Fibroblast of mammary gland (primary cell): ENCODE measurements around the gene ZRANB3.
"Not testable (repeated sequence)": the region's sequence is repeated elsewhere in the genome, so short reads cannot be mapped to it uniquely, and the experiment has no call there.

ENCODE experiments used
- DNase-seq: peaks from one replicate; pipeline ENCODE4 v3.0.0-alpha.2; 2010; ENCODE audit warnings: low read depth
- H3K4me3 ChIP-seq: 2 replicates; pipeline ENCODE4 v1.5.1; 2011; ENCODE audit warnings: low read depth, mild to moderate bottlenecking, low read length, moderate library complexity; ENCODE audit not compliant: control insufficient read depth
- CTCF ChIP-seq: conservative IDR thresholded peaks from 2 replicates; pipeline ENCODE4 v1.5.1; 2011; ENCODE audit warnings: low read depth, low read length, inconsistent platforms; ENCODE audit not compliant: control insufficient read depth, insufficient read depth

ZRANB3 gene

DNA sequence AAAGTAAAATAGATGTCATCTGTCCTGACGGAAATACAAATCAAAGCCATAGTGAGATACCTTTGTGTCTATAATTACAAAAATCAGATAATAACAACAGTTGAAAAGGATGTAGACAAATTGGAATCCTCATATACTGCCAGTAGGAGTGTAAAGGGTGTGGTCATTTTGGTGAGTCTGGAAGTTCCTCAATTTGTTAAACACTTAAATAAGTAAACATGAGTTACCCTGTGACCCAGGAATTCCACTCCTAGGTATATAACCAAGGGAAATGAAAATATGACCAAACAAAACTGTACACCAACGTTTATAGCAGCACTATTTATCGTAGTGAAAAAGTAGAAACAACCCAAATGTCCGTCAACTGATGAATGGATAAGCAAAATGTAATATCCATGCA lies 24.3 kb upstream of the ZRANB3 start:
- TF ChIP-seq CTCF = no peak
- DNase-seq = no peak
- no peak overlapping the region for H3K4me3 ChIP-seq

DNA sequence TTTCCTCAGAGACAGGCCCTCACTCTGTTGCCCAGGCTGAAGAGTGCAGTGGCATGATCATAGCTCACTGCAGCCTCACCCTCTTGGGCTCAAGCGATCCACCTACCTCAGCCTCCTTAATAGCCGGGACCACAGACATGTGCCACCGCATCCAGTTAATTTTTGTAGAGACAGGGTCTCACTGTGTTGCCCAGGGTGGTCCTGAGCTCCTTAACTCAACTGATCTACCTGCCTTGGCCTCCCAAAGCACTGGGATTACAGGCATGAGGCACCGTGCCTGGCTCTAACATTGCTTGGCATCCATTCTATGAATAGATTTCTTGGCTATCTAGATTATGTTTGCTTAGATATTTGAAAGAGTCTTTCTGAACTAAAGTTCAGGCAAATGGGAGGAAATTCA lies 21.9 kb upstream of the ZRANB3 start:
- no peak overlapping the region for H3K4me3 ChIP-seq
- TF ChIP-seq CTCF = no peak
- DNase-seq = no peak

GRCh38 chr2:135551356-135551755 lies 20.3 kb upstream of the ZRANB3 start:
- DNase-seq = no peak
- H3K4me3 ChIP-seq = no peak overlapping the region
- no peak for TF ChIP-seq CTCF

GRCh38 chr2:135547311-135547710 lies 16.3 kb upstream of the ZRANB3 start:
- no peak overlapping the region for H3K4me3 ChIP-seq
- DNase-seq = no peak
- TF ChIP-seq CTCF = no peak

GRCh38 chr2:135546436-135546835 lies 15.4 kb upstream of the ZRANB3 start:
- no peak overlapping the region for H3K4me3 ChIP-seq
- no peak for TF ChIP-seq CTCF
- no peak for DNase-seq

GRCh38 chr2:135533545-135533944 lies 2.5 kb upstream of the ZRANB3 start:
- DNase-seq, H3K4me3 ChIP-seq: not testable (repeated sequence)

- DNase-seq = peak; percentile 6
- TF ChIP-seq CTCF = no peak
- H3K4me3 ChIP-seq = peak overlapping the region; percentile 74
Observed at GRCh38 chr2:135532581-135532980, 1.6 kb upstream of the ZRANB3 start.
